ENCODE results near the gene STAT4.

STAT4 gene

GRCh38 chr2:191145769-191146471 is 4.9 kb downstream of the STAT4 start:
- DNase-seq (ENCODE audit: low spot score), result no peak

- no peak for DNase-seq (ENCODE audit: low spot score)
Measured at GRCh38 chr2:191144217-191144616, 6.6 kb downstream of the STAT4 start.

- no peak for DNase-seq (ENCODE audit: low spot score)
Measured at GRCh38 chr2:191143791-191144190, 7.0 kb downstream of the STAT4 start.

- no peak for DNase-seq (ENCODE audit: low spot score)
Measured at GRCh38 chr2:191128911-191129304, 21.9 kb downstream of the STAT4 start.

GRCh38 chr2:191128172-191128910 is 22.5 kb downstream of the STAT4 start:
- no peak for DNase-seq (ENCODE audit: low spot score)

GRCh38 chr2:191127235-191127634 is 23.6 kb downstream of the STAT4 start:
- no peak for DNase-seq (ENCODE audit: low spot score)

- no peak for DNase-seq (ENCODE audit: low spot score)
Measured at GRCh38 chr2:191126386-191127085, 24.3 kb downstream of the STAT4 start.

- no peak for DNase-seq (ENCODE audit: low spot score)
Measured at GRCh38 chr2:191125646-191126045, 25.1 kb downstream of the STAT4 start.

GRCh38 chr2:191122638-191123294 is 28.0 kb downstream of the STAT4 start:
- no peak for DNase-seq (ENCODE audit: low spot score)

GRCh38 chr2:191117341-191117740 is 33.5 kb downstream of the STAT4 start:
- no peak for DNase-seq (ENCODE audit: low spot score)

- no peak for DNase-seq (ENCODE audit: low spot score)
Measured at GRCh38 chr2:191115804-191116203, 35.0 kb downstream of the STAT4 start.

- no peak for DNase-seq (ENCODE audit: low spot score)
Measured at GRCh38 chr2:191115391-191115790, 35.4 kb downstream of the STAT4 start.

GRCh38 chr2:191114403-191114886 is 36.3 kb downstream of the STAT4 start:
- DNase-seq (ENCODE audit: low spot score), result peak; percentile 8

- DNase-seq (ENCODE audit: low spot score), result no peak
Measured at GRCh38 chr2:191113761-191114160, 37.0 kb downstream of the STAT4 start.

- DNase-seq (ENCODE audit: low spot score), result no peak
Measured at GRCh38 chr2:191112448-191112901, 38.3 kb downstream of the STAT4 start.

- DNase-seq (ENCODE audit: low spot score), result no peak
Measured at GRCh38 chr2:191109888-191110287, 40.9 kb downstream of the STAT4 start.

- no peak for DNase-seq (ENCODE audit: low spot score)
Measured at GRCh38 chr2:191108331-191108730, 42.5 kb downstream of the STAT4 start.

GRCh38 chr2:191105082-191105481 is 45.7 kb downstream of the STAT4 start:
- no peak for DNase-seq (ENCODE audit: low spot score)

- DNase-seq (ENCODE audit: low spot score), result no peak
Measured at GRCh38 chr2:191103774-191104173, 47.0 kb downstream of the STAT4 start.

- no peak for DNase-seq (ENCODE audit: low spot score)
Measured at GRCh38 chr2:191100216-191100615, 50.6 kb downstream of the STAT4 start.

- DNase-seq (ENCODE audit: low spot score), result no peak
Measured at GRCh38 chr2:191087311-191087710, 63.5 kb downstream of the STAT4 start.

GRCh38 chr2:191086706-191087105 is 64.1 kb downstream of the STAT4 start:
- no peak for DNase-seq (ENCODE audit: low spot score)
